GM19035 (cell line): Measurements from ENCODE around the gene AGAP1.

Source experiments
- ATAC-seq: cut with Tn5 transposase; IDR thresholded peaks from one replicate; pipeline ENCODE4 v1.9.1; 2021; ENCODE audit not compliant: unreplicated experiment

AGAP1 gene

DNA sequence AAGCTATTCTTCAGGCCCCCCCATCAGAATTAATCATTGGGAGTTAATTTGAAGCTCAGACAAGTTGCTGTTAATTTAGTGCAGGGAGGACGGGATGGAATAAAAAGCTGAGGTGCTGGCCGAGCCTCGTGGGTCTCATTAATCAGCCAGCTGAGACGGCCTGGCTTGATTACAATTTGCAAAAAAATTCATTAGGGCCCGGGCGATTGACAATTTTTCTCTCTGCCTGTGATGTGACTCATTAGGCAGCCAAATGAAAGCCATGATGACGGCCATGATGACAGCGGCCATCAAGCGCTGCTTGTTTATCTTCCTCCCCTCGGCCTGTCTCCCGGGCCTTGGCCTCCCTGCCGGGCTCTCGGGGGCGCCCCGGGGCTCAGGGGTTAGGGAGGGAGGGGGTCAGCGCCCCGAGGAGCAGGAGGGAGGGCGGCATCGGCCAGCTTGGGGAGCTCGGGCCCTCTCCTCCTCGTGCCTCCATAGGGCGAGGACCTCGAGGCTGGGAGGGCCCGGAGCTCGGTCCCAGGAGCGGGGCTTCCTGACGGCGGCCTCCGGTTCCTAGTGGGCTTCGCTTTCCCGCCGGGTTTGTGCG lies 669.1 kb downstream of the AGAP1 start:
- ATAC-seq, result no peak

DNA sequence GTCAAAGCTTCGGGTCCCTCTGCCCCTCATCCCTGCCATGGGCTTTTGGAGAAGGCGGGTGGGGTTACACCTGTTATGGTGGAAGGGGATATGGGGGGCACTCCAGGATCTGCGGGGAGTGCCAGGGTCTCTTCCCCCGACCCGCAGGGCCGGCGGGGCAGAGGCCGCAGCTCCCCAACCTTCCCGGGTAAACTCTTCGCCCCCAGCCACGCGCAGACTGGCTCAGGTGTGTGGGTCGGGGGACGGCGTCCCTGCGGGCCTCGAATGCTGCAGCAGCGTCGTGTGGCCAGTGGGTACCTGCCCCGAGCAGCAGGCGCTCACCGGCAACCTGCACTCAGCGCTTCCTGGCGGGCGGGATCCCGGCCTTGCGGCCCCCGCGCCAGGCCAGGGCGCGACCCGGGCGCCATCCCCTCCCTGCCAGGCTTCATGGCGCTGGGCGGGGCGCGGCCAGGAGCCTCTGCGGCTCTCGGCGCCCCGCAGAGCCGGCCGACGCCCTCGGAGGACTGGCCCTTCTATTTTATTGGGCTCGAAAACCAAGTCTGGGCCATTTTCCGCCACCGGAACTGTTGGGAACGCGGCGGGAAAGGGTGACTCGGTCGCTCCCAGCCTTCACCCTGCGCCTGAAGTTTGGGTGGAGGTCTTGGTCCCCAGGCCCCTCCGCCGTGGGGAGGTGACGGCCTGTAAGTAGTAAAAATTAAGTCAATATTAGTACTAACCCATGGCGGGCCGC lies 669.8 kb downstream of the AGAP1 start:
- no peak for ATAC-seq

DNA sequence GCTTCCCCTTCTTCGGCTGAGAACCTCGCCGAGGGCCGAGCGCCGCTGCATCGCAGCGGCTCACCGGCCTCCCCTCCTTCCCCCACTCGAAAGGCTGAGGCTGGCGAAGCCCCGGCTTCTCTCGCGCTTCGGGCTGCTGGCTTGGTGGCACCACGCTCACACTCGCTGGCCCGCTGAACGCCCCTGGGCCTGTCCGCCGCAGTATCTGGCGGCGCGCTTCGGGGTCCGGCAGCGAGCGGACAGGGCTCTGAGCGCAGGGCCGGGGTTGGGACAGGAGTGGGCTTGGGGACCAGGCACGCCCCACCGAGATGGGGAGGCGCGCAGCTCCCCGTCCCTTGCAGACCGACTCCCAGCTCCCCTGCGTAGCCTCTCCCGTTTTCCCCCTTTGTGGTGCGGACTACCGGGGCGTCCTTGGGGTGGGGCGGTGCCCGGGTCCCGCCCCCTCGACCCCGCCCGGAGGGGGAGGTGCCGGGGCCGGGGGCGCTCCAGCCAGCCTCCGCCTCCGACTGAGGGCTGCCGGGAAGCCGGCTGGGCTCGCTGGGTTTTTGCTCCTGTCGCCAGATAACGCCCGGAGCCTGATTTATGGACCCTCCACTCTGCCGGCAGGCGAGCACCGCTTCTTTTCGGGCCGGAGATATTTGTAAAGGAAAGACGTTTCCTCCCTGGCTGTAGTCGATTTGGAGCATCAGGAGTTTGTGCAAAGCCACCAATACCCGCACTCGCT lies 670.5 kb downstream of the AGAP1 start:
- no peak for ATAC-seq

DNA sequence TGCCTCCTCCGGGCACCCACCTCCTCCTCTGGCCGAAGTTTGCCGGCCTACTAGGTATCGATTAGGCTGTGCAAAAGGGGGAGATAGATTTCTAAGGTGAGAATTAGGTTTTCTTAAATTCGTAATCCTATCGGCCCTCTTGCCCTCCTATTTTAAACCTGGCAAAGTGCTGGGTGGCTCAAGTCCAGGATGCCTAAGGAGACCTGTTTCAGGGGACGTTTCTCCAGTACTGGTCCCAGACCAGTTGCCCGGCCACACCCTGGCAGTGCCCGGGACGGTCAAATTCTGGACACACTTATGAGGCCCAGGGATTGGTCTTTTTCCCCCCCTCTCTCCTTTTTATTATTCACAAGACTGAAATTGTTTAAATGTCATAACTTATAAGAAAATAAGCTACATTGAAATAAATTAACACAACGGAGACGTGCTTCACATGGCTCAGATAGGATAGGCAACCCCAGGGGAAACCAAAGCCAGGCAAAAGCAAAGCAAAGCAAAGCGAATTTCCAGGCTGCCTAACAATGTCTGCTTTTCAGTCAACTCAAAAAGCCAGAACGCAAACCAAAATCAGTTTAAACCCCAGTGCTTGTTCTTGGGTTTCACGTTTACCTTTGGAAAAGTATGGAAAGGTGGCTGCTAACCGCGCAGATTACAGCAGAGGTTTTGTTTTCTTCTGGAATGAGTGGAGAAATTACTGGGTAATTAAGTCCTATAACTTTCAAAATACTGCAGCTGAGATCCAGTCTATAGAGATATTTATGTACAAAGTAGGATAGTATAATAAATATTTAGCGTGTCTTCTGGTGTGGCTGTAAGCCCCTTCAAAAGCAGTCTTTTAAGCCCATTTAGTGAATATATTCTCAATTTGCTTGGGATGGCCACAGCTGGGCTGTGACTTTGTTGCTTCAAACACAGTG lies 671.3 kb downstream of the AGAP1 start:
- no peak for ATAC-seq

DNA sequence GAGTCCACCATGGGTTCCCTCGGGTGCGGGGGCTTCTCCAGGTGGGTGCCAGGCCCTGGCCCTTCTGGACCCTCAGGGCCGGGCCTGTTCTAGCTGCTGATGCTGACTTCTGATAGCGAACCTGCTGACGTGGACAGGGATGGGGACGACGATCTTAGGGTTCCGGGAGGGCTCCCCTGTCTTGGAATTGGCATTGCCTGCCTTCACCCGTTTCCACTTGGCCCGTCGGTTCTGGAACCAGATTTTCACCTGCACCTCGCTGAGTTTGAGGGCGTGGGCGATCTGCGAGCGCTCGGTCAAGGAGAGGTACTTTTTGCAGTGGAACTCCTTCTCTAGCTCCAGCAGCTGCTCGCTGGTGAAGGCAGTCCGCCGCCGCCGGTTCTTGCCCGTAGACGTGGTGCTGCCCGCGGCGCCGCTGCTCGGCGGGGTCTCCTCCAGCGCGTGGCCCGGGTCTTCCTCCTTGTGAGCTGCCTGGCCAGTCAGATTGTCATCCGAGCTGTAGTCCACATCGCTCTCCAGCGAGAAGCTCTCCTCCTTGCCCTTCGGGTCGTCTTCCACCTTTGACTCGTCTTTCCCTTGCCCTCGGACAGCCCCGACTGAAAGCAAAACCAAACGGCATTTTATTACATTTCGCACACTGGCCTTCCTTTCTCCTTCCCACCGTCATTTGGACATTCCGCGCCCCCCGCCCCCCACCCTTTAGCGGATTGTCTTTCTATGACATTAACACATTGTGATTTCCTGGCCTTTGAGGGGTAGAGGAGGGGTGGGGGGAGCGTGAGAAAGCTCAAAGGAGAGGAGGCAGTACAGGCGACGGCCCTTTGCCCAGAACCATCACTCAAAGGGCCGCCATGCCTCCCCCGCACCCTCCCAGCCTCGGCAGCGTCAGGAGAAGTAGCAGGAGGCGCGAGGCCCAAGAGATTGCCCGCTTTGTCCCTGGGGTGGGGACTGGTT lies 672.3 kb downstream of the AGAP1 start:
- no peak for ATAC-seq

DNA sequence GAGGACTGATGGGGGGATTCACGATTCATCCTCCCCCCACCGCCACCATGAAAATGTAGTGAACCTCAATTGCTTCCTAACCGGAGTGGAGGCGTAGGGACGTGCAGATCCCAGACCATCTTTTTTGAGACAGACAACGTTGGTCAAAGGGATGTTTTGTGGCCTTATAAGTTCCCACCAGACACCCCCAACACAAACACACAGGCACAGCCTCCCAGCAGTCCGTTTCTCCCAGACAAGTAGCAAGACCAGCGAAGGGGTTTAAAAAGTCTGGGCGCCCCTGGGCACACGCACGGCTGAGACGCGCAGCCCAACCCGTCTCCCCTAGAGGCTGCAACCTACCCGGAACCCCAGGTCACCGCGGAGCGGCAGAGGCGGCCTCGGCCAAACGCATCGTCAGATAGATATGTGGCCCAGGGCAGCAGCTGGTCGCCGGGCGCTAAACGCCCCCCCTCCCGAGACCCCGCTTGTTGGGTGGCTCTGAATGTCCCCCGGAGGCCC lies 673.0 kb downstream of the AGAP1 start:
- ATAC-seq, result no peak

DNA sequence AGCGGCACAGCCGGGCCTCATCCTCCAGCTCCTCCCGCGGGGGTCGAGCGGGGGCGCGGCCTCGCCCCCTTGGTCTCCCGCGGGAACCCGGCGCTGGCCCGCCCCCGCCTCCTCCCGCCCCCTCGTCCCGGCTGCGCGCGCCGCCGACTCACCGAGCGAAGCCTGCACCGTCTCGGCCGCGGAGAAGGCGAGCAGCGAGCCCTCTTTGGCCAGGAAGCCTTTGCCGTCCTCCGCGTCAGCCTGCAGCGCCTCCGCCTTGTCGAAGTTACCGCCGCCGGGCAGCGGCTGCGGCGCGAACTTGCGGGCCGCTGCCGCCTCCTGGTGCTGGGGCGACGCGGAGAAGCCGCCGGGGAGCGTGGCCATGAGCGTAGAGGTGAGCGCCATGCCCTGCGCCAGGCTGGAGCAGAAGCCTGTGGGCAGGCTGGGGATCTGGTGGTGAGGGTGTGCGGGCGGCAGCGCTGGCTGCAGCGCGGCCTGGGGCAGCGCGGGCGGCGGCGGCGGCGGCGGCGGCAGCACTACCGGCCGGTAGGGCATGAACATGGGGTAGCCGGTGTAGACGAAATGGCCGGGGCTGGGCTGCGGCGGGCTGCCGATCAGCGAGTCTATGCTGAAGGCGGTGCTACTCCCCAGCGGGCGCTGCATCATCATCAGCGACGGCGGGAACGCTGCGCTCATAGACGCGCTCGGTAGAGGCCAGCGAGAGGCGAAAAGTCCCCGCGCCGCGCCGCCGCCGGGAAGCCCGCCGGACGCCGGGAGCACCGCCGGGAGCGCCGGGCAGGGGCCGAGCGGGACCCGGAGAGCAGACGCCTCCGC lies 673.7 kb downstream of the AGAP1 start:
- no peak for ATAC-seq

DNA sequence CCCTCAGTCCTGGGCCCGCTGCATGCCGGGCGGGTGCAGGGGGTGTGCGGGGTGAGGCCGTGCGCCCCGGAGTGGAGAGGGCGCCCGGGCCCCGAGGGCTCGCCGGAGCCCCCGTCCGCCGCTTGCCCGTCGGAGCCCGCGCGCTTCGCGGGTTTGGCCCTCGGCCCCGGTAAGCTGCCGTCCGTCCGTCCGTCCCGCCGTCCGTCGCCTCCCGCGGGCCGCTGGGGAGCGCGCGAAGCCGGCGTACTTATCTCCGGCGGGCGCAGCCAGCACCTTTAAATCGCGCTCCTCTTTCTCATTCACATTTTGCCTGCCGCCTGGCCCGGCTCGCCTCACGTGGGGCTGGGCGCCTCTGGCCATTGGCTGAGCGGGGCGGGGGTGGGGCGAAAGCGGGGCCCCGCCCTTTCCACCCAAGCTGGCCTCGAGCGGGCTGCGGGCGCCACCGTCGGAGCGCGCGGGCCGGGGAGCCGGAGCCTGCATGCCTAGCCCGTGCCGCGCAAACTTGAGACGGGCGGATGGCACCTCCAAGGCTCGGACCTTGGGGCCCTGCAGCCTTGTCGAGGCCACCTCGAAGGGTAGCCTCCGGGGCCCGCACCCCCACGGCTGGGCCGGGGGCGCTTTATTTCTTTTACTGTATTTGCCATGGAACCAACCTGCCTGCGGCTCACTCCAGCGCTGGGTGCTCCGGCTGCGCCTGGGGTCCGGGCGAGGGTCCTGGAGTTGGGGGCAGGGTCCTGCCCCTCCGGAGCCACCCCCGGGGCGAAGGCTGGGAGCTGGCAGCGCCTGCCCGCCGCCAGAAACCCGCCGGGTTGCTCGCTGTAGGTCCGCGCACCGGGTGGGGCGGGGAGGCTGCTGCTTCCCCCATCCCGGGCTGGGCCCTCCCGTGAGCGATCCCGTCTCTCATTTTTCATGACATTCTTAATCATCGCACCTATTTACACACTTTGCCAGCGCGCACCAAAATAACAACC lies 674.6 kb downstream of the AGAP1 start, which contains the start of gene GBX2:
GBX2 (minus strand) TSS at position 277 of the 971 bp plus-strand sequence. CDS start 415 bp downstream, outside the sequence.
- no peak for ATAC-seq

DNA sequence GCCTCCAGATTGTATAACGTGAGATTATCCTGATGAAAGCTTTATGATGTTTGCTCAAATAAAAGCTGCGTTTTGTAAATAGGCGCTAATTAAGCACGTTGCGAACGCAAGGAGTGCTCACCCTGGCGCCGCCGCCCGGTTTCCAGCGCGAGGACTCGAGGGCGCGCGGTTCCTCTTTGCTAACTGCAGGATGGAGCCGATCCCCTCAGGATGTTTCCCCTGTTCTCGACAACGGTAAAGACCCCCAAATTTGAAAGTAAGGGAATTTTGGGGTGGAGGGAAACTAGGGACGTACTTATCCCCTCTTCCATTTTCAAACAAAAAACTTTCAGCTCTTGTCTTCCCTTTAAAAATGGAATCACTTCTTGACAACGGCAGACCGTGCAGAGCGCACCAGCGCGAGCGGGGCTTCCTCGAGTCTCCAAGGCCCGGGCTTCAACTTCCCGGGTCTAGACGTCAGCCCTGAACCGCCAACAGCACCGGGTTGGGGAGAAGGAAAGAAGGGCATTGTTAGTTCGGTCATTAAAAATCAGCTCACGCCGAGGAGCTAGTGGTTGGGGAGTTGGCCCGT lies 675.4 kb downstream of the AGAP1 start:
- no peak for ATAC-seq

DNA sequence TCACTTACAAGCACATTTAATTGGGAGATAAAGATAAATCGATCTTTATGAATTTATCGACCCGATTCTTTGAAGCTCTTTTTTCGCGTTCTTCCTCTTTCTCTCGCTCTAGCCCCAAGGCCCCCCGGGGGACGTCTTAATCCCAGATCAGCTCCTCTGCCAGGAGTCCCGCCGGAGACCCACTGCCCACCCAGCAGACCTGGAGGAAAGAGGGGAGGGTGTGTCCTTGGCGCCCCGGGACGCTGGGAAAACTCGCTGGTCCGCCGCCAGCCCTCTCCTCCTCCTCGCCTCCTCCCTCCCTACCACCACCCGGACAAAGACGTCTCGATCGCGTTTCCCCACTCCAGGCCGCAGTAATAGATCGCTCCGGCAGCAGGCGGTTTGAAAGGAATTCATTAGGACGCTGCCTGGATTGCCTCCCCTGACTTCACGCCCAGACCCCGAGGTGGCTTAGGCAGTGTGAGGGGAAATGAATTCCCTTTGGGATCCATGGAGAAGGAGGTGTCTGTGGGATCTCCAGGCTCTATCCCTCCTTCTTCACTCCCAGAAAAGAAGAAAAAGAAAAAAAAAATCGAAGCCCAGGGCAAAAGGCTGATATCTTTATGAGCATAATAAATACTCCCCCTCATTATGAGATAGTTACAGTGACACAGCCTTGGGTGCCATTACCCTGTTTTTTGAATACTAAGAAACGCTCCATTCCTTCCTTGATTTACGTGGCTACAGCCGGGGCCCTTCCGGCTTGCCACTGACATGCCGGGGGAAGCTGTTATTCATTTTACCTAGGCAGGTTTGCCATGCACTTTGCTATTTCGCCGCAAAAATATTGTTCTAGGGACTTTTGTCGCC lies 676.1 kb downstream of the AGAP1 start:
- no peak for ATAC-seq

DNA sequence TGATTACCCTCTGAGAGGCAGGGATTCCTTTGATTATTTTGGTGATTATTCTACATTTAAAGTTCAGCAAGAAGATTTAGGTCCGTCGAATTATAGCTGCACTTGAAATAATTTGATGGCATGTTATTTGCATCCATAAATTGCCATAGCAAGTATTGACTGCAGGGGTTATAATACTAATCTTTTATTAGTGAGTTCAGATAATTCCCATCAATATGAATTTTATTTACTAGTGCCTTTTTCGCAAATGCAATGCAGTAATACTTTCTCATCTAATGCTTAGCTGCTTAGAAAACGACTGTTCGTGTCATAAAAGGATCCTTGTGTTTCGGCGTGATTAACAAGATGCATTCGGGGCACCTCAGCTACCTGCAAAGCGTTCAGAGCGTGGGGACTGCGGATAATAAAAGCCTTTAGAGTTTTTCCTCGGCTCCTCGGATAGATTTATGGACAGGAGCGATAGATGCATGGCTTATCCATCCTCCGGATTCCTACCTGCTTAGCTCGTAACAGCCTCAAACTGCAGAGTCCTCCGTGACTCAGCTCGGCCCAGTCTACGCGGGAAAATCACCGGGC lies 676.8 kb downstream of the AGAP1 start:
- ATAC-seq, result no peak

DNA sequence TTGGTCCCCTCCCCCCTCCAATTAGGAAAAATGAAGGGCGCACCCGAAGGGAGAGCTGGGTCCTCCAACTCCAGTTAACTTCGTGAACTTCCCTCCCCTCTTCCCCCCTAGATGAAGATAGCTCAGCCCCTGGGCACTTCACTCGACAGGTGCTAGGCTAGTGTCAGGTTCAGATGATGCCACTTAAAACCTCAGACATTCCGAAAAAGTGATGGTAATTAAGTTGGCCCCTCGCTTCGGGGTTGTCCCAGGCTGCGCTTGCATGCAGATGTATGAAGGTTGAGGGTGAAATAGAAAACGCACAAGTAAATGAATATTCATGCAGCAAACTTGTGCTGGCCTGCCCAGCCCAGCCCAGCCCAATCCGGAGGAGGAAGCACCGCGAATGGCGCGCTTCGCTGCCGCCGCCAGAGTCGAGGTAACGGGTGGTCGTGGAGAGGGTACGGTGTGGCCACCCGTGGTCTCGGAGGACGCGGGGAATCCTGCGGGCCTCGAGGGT lies 677.4 kb downstream of the AGAP1 start:
- ATAC-seq, result no peak

DNA sequence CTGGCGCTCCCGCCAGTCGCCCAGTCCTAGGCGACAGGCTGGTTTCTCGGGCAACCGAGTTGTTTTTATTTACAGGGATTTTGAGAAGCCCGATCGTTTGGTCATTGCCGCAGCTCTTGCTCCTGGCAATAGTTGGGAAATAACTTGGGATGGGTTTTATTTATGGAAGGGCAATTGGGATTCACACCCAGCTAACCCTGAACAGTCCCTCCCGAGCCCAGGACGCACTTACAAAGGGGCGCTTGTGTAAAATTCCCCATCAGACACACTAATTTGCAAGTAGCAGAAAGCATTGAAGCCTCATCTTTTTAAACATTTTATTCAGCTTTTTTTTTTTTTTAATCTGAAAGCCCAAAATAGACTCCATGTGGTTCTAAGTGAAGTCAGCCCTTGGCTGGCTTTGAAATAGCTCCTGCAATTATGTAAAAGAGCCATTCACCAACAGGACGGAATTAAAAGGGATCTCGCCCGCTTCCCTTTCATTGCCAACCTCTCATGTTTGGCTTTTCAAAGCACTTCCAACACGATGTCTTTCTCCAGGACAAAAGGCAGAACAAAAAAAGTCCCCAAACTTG lies 677.9 kb downstream of the AGAP1 start:
- no peak for ATAC-seq

DNA sequence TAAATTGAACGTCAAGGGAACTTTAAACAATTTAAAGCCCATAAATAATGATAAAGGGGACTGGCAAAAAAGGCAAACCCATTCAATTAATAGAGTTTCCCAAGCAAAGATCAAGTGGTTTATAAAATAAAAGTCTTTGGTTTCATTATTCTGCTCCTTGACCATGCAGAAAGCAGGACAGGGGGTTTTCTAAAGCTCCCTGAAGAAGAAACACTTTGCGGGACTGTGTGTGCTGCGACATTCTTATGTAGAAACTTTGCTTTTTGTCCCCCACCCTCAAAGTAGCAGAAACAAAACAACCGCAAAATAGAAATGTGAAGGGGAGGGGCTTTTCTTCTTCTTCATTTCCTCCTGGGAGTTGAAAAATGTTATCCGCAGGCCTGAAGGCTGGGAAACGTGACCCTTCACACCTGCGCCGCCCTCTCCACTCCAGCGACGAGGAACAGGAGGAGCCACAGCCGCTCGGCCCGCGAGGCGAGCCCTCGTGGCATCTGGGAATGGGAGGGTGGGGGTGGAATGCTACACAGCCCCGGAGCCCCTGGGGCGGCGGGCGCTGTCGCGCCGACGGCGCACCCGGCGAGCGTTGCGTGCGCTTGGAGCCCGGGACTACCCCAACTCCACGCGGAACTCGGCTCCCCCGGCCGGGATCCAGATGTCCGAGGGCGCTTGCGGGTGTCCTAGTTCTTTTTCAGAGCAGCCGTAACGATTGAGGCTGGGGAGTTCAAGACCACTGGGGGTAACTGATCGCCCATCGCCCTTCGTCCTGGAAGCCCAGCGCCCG lies 678.6 kb downstream of the AGAP1 start:
- ATAC-seq, result no peak
